HG02588 (cell line): ENCODE data around the gene EVA1B.

Experiments used
- ATAC-seq: cut with Tn5 transposase; IDR thresholded peaks from one replicate; pipeline ENCODE4 v1.9.1; 2021; ENCODE audit warnings: mild to moderate bottlenecking, moderate library complexity; ENCODE audit not compliant: unreplicated experiment

EVA1B gene

DNA sequence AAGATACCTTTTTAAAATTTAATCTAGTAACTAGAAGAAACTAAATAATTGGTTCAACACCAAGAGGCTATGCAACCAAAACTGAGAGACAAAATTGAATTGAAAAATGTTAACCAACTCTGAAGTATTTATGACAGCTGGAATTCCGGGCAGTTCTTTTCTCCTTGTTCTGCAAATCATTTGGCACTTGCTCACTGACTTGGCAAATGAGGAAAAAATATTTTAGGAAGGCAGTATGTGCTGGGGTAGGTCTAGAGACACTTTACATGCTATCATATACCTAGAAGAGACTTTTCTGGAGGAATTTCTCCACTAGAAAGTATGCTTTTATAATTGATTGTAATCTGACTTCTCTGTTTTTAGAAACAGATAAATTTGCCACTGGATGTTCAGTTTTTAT is 39.4 kb downstream of the EVA1B start:
- ATAC-seq = no peak

DNA sequence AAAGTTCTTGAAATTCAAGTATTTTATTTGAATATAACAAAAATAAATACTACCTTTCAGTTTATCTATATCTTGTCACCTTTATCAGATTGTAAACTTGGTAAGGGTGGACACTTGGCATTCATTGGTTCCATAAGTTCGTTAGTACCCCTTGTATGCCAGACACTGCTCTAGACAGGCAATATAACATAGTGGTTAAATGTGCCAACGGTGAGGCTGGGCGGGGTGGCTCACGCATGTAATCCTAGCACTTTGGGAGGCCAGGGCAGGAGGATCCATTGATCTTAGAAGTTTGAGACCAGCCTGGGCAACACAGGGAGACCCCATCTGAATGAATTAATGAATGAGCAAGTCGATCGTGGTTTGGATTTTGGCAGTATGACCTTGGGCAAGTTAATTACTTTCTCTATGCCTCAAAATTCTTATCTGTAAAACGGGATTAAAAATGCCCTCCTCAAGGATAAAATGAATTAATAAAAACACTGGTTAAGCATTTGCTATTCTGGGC is 43.6 kb downstream of the EVA1B start:
- no peak for ATAC-seq

DNA sequence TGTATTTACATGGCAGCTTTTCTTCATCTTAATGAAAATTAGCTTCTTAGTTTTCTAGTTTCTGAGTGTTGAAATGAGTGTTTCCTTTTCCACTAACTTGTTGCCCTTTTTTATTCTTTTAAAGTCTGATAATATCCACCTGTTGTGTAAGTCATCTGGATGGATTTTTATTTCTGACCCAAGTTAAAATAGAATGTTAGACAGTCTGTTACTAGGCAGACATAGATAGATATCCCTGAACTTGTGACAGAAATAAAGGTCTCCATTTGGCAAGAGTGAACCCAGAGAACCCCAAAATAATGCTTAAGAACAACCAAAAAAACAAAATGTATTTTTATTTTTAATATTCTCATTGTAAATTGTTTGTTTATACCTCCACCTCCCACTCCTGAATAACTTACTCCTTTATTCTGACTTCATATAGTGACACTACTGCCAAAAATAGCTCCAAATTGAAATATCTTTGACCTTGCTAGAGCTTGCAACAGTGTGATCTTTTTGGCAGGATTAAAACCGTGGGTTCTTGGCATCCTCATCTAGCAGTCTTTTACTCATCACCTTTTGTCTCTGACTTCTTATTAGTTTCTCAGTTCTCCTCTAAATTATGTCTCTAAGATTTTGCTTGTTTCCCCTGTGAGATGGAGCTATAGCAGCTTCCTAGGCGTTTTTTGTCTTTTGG is 44.2 kb downstream of the EVA1B start:
- no peak for ATAC-seq

DNA sequence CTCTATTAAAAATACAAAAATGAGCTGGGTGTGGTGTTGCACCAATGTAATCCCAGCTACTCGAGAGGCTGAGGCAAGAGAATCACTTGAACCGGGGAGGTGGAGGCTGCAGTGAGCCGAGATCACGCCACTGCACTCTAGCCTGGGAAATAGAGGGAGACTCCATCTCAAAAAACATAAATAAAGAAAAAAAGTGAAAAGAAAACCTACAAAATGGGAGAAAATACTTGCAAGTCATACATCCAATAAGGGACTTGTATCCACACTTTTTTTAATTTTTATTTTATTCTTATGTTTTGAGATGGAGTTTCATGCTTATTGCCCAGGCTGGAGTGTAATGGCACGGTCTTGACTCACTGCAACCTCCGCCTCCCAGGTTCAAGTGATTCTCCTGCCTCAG is 46.8 kb downstream of the EVA1B start:
- ATAC-seq = no peak

DNA sequence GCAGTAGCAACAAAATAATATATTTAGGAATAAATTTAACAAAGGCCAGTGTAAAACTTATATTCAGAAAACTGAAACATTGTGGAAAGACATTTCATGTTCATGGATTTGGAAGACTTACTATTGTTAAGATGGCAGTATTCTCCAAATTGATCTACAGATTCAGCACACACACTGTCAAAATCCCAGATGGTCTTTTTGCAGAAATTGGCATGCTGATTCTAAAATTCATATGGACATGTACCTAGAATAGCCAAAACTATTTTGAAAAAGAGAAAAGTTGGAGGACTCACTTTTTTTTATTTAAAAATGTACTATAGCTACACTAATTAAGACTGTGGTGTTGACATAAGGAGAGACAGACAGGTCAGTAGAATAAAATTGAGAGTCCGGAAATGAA is 49.2 kb downstream of the EVA1B start:
- ATAC-seq = no peak

DNA sequence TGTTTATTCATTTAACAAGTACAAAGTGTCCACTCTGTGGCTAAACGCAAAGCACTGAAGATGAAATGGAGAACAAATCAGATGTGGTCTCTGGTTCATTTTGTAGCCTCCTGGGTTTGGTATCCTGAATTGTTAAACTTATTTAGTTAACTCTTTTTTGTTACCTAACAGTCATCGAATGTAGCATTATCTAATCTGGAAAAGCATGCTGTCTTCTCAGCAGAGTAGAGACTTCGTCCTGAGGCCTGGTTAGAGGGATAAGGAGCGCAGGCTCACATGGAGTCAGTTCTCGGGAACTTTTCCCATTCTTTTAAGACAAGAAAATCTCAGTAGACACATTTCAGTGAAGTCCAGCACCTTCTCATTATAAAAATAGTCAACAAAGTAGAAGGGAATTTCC is 50.4 kb downstream of the EVA1B start:
- ATAC-seq = no peak
